Measurements from ENCODE around the gene MYO10.

DNA sequence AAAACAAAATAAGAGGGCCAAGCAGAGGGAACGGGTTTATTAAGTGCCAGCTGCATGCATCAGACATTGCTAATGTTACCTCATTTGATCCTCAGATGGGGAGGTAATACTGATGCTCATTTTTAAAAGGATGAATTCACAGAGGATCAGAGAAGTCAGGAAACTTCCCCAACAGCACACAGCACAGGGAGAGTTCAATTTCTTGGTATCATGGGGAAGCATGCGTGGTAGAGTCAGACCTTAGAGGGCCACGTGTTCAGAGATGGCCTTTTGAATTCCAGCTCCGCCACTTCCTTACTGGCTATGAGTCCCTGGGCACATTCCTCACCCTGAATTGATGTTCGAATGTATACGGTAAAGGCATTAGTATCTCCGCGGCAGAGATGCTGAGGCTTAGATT, 108.3 kb downstream of the MYO10 start:
- TF ChIP-seq CSDC2 (CRISPR knock-in tag; IDR thresholded peaks at IDR 0.05) (no peak), TOX (CRISPR knock-in tag; IDR thresholded peaks at IDR 0.05; ENCODE audit: borderline replicate concordance) (no peak), TCF4 (CRISPR knock-in tag; IDR thresholded peaks at IDR 0.05; ENCODE audit: borderline replicate concordance) (no peak), ARNTL (CRISPR knock-in tag; IDR thresholded peaks at IDR 0.05; ENCODE audit: borderline replicate concordance, low read depth) (no peak), ZNF70 (CRISPR knock-in tag; IDR thresholded peaks at IDR 0.05) (no peak), SNAI2 (CRISPR knock-in tag; IDR thresholded peaks at IDR 0.05) (no peak), RARB (CRISPR knock-in tag; IDR thresholded peaks at IDR 0.05) (no peak), ZFP3 (CRISPR knock-in tag; IDR thresholded peaks at IDR 0.05) (no peak), ZC3H10 (CRISPR knock-in tag; IDR thresholded peaks at IDR 0.05) (no peak), ISL1 (CRISPR knock-in tag; IDR thresholded peaks at IDR 0.05) (no peak)
- TF ChIP-seq, protein P1, sequence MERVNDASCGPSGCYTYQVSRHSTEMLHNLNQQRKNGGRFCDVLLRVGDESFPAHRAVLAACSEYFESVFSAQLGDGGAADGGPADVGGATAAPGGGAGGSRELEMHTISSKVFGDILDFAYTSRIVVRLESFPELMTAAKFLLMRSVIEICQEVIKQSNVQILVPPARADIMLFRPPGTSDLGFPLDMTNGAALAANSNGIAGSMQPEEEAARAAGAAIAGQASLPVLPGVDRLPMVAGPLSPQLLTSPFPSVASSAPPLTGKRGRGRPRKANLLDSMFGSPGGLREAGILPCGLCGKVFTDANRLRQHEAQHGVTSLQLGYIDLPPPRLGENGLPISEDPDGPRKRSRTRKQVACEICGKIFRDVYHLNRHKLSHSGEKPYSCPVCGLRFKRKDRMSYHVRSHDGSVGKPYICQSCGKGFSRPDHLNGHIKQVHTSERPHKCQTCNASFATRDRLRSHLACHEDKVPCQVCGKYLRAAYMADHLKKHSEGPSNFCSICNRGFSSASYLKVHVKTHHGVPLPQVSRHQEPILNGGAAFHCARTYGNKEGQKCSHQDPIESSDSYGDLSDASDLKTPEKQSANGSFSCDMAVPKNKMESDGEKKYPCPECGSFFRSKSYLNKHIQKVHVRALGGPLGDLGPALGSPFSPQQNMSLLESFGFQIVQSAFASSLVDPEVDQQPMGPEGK (CRISPR knock-in tag; IDR thresholded peaks at IDR 0.05; ENCODE audit: borderline replicate concordance): no peak
- TF ChIP-seq, protein P2, sequence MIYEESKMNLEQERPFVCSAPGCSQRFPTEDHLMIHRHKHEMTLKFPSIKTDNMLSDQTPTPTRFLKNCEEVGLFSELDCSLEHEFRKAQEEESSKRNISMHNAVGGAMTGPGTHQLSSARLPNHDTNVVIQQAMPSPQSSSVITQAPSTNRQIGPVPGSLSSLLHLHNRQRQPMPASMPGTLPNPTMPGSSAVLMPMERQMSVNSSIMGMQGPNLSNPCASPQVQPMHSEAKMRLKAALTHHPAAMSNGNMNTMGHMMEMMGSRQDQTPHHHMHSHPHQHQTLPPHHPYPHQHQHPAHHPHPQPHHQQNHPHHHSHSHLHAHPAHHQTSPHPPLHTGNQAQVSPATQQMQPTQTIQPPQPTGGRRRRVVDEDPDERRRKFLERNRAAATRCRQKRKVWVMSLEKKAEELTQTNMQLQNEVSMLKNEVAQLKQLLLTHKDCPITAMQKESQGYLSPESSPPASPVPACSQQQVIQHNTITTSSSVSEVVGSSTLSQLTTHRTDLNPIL (CRISPR knock-in tag; IDR thresholded peaks at IDR 0.05; ENCODE audit: low read depth): no peak
- TF ChIP-seq, protein P3, sequence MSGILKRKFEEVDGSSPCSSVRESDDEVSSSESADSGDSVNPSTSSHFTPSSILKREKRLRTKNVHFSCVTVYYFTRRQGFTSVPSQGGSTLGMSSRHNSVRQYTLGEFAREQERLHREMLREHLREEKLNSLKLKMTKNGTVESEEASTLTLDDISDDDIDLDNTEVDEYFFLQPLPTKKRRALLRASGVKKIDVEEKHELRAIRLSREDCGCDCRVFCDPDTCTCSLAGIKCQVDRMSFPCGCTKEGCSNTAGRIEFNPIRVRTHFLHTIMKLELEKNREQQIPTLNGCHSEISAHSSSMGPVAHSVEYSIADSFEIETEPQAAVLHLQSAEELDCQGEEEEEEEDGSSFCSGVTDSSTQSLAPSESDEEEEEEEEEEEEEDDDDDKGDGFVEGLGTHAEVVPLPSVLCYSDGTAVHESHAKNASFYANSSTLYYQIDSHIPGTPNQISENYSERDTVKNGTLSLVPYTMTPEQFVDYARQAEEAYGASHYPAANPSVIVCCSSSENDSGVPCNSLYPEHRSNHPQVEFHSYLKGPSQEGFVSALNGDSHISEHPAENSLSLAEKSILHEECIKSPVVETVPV (CRISPR knock-in tag; IDR thresholded peaks at IDR 0.05): no peak
